NCI-H2107 treated with DMSO at 0.1 percent for 48 hours (cell line): ENCODE data around the gene PRRT1.
"Not testable (repeated sequence)": the region's sequence is repeated elsewhere in the genome, so short reads cannot be mapped to it uniquely, and the experiment has no call there.

Experiments
- DNase-seq: peaks from one replicate; lab custom pipeline; 2025; ENCODE audit not compliant: unreplicated experiment; lab: John Stamatoyannopoulos, UW

PRRT1 gene

DNA sequence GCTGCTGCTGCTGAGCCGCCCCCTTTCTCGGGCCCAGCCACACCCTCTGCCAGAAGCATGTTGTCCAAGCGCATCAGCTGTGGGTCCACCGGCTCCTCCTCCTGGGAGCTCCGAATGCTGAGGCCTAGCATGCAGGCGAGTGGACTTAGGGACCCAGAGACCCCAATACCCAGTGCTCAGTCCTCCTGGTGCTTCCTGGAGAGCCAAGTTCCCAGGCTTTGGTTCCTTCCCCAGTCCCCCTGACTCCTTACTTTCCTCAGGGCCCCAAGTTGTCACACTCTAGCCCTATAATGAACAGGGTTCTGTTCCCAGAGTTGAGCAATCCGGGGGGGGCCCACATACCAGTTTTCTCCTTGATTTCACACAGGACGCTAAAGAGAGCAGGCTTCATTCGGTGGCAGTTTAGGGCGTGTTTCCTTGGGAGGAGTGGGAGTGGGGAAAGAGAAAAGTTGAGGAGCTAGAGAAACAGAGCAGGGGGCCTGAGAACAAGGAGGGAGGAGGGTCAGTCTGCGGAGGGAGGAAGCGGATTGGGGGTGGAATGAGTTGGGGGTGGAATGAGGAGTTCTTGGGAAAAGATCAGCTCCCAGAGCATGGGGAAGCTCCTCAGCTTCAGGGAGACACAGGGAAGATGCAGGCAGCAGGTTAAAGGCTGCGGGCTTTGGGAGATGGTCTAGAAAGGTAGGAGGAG lies 36.8 kb upstream of the PRRT1 start:
- DNase-seq = no peak

DNA sequence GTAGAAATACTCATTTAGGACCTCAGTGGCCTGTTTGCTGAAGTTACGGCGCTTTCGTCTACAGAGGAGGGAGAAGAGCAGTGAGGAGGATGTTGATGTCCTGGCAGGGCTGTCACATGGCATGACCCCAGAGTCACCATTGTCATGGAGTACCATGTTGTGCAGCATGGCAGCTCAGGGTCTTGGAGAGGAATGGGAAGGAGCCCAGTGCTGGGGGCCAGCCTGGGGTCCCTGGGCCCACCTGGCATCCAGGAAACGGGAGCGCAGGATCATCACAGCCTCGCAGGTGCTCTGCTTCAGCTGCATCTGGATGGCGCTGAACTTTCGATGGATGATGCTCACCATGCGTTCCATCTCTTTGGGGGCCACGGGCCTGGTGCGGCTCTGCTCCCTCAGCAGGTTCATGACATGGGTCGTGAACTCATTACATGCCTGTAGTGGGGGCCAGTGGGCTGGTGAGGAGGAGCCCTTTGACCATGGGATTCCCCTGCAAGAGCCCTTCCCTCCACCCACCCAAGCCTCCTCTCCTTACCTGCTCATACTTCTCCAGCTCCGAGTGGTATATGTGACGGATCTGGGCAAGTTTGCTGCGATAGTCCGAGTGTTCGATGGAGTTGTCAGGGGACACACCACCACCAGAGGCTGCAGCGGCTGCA lies 36.1 kb upstream of the PRRT1 start:
- DNase-seq = not testable (repeated sequence)

DNA sequence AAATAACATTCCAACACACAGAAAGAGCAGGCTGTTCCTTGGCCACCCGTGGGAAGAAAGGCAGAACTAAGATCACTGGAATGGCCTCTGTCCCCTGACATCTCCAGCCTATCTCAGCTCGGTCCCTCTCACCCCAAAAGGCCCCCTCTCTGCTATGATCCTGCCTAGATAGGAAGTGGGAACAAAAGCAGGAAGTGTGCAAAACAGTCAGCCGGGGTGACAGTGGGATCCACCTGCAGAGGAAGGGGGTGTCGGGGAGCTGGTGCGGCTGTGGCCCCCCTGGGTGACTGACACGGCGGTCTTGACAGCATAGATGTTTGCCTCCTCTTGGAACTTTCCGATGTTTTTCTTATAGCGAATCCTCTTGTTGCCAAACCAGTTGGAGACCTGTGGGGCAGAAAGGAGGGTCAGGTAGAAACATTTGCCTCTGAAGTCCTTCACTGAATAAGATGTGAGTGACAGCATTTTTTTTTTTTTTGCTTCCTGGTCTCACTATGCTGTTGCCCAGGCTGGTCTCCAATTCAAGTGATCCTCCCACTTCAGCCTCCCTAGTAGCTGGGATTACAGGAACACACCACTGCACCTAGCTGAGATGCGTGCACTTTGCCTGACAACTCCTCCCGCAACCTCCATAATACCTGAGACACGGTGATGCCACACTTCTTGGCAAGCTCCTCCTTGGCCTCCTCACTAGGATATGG lies 35.4 kb upstream of the PRRT1 start:
- DNase-seq = no peak

DNA sequence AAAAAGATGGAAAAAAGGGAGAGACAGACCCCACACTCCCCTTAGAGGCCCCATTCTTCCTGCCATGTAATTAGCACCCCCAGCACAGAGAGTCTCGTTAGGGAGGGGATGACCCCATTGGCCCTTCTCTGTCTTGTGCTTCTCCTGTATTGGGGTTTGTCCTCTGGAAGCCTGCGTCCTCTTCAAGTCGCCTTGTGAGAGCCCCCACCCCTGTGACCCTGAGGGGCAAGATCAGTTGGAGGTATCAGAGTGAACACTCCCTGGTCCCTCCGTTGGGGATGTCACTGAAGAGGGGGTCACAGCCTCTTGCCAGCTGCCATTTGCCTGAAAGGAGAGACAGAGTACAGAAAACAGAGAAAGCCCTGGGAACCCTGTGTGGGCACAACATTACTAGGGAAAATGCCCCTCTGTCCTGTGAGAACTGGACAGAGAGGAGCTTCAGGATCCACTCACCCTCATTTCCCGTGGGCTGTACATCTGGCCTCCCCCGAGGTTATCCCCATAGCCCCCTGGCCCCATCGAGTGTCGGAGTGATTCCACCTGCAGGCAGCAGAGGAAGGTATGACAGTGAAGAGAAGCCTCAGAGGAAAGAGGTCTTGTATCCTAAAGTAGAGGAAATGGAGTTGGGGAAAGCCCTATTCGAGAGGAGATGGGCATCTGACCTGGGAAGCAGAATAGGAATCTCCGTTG lies 34.6 kb upstream of the PRRT1 start:
- not testable (repeated sequence) for DNase-seq

DNA sequence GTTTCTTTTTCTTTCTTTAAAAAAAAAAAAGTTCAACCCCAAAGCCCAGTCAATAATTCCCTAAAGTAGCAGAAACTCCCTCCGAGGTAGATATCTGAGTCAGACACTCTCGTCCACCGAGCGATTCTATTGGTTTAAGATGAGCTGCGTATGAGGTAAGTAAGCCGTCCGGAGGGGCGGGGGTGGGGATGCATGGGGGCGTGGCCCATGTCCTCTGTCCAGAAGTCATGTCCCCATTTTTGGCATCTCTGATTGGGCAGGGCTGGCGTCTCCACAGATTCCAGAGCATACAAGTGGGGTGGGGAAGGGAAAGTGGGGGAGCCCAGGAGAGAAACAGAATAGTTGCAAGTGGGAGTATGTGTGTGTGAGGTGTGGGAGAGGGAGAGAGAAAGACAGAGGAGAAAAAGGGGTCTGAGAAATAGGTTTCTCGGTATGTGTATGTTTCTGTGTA lies 34.0 kb upstream of the PRRT1 start:
- not testable (repeated sequence) for DNase-seq

DNA sequence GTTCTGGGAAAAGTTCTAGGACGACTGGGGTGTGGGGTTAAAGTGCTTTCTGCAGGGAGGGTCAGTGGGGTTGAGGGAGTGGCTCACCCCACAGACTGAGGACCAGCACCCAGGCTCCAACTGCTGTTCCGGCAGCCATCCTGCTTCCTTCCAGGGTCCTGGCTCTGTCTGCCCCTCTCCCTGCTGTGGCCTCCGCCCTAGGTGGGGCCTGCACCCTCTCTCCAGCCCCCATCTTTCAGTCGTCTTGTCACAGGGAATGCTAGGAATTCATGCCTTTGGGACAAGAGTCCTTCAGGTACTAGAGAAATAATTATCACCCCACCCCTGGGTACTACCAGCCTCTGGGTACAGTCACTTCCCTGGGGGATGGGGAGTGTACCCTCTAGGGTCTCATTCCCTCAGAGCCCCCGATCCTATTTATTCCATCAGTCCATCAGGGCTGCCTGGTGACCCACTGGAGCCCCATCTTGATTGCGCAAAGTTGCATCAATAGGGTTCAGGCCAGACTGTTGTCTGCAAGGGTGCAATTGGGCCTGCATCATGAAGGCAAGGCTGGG lies 32.4 kb upstream of the PRRT1 start, which contains the start of gene AGER:
AGER (minus strand) TSS at position 170 of the 557 bp plus-strand sequence; CDS start at position 139, 31 bp downstream.
- no peak for DNase-seq

DNA sequence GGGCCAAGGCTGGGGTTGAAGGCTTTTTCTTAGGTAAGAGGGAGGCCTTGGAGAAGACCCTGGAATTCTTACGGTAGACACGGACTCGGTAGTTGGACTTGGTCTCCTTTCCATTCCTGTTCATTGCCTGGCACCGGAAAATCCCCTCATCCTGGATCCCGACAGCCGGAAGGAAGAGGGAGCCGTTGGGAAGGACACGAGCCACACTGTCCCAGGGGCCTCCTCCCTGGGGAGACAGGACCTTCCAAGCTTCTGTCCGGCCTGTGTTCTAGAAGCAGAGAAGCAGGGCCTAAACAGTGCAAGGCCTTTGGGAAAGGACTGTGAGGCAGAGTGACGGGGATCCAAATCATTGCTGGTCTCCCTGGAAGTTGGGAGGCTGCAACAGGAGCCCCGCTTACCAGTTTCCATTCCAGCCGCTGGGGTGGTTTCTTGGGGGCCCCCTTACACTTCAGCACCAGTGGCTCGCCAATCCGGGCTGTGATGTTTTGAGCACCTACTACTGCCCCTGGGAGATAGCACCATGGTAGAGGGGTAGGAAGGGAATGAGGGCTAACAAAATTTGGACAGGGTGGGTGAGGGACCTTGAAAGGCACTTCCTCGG lies 31.8 kb upstream of the PRRT1 start:
- DNase-seq = no peak

DNA sequence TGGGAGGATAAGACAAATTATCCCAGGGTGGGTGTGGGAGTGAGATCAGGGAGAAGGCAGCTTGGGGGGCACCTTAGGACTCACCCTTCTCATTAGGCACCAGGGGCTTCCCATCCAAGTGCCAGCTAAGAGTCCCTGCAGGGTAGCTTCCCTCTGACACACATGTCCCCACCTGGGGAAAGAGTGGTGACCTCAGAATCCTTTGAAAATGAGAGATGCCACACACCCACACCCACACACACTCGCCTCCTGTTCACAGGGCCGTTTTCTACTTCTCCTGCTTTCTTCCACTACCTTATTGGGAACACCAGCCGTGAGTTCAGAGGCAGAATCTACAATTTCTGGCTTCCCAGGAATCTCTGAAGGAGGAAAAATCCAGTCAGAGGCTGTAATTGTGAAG lies 31.3 kb upstream of the PRRT1 start:
- DNase-seq = no peak

DNA sequence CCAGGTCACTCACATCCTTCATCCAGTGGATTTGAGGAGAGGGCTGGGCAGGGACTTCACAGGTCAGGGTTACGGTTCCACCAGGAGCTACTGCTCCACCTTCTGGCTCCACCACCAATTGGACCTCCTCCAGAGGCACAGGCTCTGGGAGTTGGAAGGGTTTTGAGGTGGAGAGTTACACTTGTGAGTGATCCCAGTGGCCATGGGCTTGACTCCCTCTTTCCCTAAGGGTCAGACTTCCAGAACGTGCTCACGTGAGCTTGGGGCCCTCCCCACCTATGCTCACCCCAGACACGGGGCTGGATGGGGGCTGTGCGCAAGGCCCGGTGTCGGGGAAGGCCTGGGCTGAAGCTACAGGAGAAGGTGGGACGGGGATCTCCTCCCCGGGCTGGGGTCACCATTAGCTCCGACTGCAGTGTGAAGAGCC lies 30.8 kb upstream of the PRRT1 start:
- no peak for DNase-seq

DNA sequence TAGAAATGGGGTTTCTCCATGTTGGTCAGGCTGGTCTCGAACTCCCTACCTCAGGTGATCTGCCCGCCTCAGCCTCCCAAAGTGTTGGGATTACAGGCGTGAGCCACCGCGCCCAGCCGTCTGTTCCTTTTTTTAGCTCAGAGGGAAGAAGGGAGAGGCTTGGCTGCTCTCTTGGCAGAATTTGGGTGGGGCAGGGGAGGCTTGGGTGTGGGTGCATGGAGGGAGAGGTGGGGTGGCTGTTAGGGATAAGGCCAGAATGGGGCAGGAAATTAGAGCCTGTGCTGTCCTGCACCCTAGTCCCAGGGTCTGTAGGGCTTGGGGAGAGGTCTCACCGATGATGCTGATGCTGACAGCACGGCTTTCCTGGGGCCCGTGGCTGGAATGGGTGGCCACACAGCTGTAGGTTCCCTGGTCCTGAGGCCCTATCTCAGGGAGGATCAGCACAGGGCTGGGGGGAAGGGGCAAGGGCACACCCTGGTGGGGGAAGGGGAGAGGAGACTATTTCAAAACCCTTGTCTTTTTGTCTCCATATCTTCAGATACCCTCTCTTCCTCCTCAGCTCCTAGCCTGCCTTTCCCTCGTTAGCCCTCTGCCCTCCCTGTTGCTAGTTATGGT lies 30.3 kb upstream of the PRRT1 start:
- no peak for DNase-seq

DNA sequence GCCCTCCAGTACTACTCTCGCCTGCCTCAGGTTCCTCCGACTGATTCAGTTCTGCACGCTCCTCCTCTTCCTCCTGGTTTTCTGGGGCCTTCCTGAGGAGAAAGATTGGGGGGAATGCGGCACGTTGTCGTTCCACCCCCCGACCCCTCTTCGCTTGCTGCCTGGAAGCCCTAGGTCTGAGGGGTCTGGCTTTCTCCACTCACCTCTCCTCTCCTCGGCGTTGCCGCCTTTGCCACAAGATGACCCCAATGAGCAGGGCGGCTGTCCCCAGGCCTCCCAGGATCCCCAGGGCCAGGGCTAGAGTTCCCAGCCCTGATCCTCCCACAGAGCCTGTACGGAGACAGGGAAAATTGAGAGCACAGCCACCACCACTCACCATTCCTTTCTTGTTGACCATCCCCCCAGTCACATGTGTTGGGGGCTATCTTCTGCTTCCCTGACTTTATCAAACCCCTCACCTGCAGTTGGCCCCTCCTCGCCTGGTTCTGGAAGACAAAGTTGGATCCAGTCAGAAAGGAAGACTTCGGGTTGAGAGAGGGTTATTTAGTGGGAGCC lies 29.5 kb upstream of the PRRT1 start:
- no peak for DNase-seq

DNA sequence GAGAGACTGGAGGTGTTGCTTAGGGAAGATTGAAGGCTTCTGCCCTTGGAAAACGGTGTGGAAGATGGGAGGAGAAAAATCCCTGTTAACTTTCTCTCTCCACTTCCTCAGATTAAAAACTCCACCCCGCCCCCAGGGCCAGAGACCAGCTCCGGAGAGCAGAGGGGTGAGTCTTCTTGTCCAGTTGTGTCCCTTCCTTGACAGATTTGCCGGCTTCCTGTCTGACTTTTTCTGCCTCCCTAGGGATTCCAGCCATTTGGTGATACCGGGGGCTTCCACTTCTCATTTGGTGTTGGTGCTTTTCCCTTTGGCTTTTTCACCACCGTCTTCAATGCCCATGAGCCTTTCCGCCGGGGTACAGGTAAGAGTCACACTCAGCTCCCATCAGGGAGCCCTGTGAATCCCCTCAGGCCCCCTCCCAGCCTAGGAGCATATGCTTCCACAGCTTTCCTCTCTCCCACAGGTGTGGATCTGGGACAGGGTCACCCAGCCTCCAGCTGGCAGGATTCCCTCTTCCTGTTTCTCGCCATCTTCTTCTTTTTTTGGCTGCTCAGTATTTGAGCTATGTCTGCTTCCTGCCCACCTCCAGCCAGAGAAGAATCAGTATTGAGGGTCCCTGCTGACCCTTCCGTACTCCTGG lies 28.1 kb upstream of the PRRT1 start:
- no peak for DNase-seq

DNA sequence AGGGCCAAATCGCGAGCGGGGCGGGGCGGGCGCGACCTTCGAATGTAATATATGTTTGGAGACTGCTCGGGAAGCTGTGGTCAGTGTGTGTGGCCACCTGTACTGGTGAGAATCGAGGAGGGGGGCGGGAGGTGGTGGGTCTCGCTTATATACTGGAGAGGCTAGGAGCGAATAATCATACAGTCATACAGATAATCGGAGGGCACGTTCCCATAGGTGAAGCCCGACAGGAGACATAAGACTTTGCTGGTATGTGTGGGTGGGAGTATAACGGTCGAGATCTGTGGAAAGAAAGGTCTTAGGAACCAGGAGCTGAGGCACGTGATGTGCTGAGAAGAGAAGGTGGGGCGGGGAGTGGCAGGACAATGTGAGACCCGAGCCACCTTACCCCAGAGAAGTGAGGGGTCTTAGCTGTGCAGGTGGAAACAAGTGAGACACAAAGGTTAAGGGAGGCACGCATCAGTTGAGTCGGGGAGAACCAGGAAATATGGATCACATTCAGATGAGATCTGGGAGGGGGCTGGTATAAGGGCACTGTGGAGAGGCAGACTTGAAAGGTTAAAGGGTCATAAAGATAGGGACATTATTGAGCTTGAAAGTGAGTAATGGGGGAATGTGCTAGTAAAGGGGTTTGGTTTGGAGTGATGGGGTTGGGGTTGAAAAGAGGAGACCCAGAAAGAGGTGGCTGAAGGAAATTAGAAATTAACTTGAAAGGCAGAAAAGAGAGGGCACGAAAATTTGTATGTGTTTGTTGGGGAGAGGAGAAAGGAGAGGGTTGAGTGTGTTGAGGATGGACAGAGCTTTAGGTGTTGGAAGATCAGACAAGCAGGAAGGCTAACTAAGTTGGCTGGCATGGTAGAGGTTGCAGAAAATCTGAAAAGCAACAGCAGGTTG lies 27.1 kb upstream of the PRRT1 start:
- DNase-seq = no peak

DNA sequence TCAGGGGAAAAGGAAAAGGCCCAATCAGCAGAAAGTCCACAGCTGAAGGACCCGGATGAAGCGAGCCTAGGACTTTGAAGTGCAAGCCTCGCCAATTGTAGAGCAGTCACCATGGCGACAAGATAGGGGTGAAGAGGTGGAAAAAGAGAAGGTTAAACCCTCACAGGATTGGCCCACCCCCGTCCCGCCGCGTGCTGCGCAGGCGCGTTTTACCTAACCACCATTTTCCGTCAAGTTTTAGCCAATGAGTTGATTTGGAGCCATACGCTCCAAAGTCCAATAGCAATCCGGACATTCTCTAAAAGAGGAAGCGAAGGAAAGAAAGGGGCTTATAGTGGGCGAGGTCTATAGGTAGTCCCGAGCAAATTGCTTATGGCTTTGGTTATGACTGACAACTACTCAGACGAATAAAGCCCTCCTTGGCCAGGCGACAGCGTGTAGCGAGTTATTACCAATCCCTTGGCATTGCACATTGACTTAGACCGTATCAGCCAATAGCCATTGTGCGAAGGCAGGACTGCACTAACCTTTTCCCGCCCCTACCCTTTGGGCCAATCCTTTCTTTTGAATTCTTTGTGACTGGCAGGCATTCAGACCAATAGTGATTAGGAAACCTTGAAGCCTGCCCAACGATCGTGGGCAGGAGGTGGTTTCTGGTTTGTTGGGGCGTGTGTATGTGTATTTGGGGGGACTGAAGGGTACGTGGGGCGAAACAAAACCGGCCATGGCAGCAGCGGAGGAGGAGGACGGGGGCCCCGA lies 26.2 kb upstream of the PRRT1 start, which contains the start of gene RNF5:
RNF5 (plus strand) TSS at position 618 of the 759 bp plus-strand sequence; CDS start at position 725, 107 bp downstream.
- peak; percentile 96 for DNase-seq

DNA sequence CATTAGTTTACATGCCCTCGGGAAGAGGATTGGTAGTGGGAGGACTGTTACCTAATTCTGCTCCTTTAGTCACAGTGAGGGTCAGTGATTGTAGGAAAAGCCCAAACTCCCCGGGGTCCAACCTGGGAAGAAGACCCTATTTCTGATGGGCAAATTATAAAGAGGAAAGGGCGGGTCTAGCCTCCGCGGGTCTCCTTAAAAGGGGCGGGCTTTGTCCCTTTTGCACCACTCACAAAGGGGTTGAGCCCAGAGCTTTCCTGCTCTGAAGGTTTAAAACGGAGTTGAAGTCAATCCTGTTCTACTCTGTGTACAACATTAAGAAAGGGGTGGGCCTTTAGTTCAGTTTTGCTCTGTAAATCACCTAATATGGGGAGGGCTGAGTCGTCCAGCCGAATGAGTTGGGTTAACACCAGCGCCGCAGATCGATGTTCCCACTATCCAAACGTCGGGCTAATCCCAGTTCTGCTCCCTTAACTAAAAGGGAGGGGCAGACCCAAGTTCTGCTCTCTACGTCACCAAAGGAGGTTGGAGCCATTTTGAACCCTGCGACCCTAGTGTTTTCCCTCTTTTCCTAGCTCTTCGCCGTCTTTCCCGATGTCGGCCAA lies 25.5 kb upstream of the PRRT1 start:
- DNase-seq = peak; percentile 45

DNA sequence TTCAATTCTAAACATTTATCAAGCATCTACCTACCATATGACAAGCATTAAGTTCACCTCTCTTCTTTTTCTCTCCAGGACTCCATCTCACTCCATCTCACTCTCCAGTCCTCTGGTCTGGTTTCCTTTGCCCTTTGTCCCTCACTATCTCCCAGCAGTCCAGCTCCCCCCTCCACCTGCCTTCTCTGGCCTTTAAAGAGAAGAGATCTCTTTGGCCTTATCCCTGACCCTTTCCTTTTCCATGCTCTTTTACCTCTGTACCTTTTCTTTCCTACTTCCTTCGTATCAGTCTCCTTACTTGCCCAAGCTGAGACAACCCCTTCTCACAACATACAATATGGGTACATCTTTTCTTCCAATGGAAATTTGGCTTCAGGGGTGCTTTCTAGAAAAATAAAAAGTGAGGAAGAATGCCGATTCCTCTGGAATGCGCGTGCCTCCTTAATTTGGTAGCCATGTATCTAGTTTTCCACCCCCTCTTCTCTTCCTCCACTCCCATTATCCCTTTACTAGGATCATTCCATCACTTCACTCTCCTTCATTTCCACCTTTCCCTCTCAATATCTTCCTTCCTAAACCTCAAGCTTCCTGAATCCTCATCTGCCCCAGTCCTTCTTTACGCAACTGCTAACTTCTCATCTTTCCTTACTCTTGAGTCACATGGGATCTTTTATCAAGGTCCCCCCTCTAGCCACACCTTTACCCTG lies 24.9 kb upstream of the PRRT1 start:
- no peak for DNase-seq
